A673 (cell line): ENCODE results near the gene RAB2B.

Source experiments
- EZH2 ChIP-seq: fragments of 200-600 bp; sonication (generic); IDR thresholded peaks from 2 replicates; pipeline ENCODE4 v1.6.1; 2017; ENCODE audit warnings: borderline replicate concordance, low read depth, mild to moderate bottlenecking, mixed read lengths, antibody characterized with exemption, low read length; ENCODE audit not compliant: poor library complexity, severe bottlenecking
- TF ChIP-seq, protein P1 (sequence below): fragments of 300-800, 200-600 bp; sonication (generic); conservative IDR thresholded peaks from 2 replicates; pipeline ENCODE4 v1.5.1; 2017; ENCODE audit warnings: low read depth, mild to moderate bottlenecking, antibody characterized with exemption, low read length, moderate library complexity, mixed read lengths

- TF ChIP-seq, protein P1, sequence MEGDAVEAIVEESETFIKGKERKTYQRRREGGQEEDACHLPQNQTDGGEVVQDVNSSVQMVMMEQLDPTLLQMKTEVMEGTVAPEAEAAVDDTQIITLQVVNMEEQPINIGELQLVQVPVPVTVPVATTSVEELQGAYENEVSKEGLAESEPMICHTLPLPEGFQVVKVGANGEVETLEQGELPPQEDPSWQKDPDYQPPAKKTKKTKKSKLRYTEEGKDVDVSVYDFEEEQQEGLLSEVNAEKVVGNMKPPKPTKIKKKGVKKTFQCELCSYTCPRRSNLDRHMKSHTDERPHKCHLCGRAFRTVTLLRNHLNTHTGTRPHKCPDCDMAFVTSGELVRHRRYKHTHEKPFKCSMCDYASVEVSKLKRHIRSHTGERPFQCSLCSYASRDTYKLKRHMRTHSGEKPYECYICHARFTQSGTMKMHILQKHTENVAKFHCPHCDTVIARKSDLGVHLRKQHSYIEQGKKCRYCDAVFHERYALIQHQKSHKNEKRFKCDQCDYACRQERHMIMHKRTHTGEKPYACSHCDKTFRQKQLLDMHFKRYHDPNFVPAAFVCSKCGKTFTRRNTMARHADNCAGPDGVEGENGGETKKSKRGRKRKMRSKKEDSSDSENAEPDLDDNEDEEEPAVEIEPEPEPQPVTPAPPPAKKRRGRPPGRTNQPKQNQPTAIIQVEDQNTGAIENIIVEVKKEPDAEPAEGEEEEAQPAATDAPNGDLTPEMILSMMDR = no peak
- TF ChIP-seq EZH2 = no peak
Measured at GRCh38 chr14:21431126-21431525, 45.6 kb downstream of the RAB2B start.
